Uterus (tissue), 4 donors: ENCODE data around the gene LIN52. TPM values are rescaled to one million over a fixed set of nuclear protein-coding genes. Genes with fewer than 3 reads are reported as not detected.

Experiments
- DNase-seq, 2 donors: peaks; one replicate each; pipeline ENCODE4 v3.0.0-alpha.2; 2019 to 2020
- H3K27ac ChIP-seq, 2 donors: fragments of 200-600 bp; sonication (generic); 1 replicate in 1 of 2; 2 replicates in 1 of 2; pipeline ENCODE4 v1.5.1; 2016 to 2018
- H3K27me3 ChIP-seq, 2 donors: fragments of 200-600 bp; sonication (generic); one replicate each; pipeline ENCODE4 v1.5.1; 2018 to 2019; ENCODE audit warnings: control low read depth in 1 of 2
- H3K36me3 ChIP-seq, 2 donors: fragments of 200-600 bp; sonication (generic); one replicate each; pipeline ENCODE4 v1.5.1; 2019; ENCODE audit warnings: control low read depth in 1 of 2
- H3K4me1 ChIP-seq, 2 donors: fragments of 200-600 bp; sonication (generic); one replicate each; pipeline ENCODE4 v1.5.1; 2018 to 2019; ENCODE audit warnings: control low read depth in 1 of 2
- H3K4me3 ChIP-seq, 2 donors: fragments of 200-600 bp; sonication (generic); 1 replicate in 1 of 2; 2 replicates in 1 of 2; pipeline ENCODE4 v1.5.1; 2018 to 2019; ENCODE audit warnings: mild to moderate bottlenecking in 1 of 2
- H3K9me3 ChIP-seq, 2 donors: fragments of 200-600 bp; sonication (generic); one replicate each; pipeline ENCODE4 v1.5.1; 2019; ENCODE audit warnings: control low read depth in 1 of 2
- CTCF ChIP-seq, 4 experiments: fragments of 200-600 bp in 2 of 4; fragments of 450-650 bp in 2 of 4; sonication (generic) in 2 of 4; IDR thresholded peaks; one replicate each; pipeline ENCODE4 v1.5.1; 2016 to 2019; ENCODE audit warnings: antibody characterized with exemption in 4 of 4, mild to moderate bottlenecking in 2 of 4, moderate library complexity in 1 of 4
- POLR2A ChIP-seq, 2 donors: fragments of 450-650 bp; IDR thresholded peaks; one replicate each; pipeline ENCODE4 v1.6.1; 2016; ENCODE audit warnings: antibody characterized with exemption in 2 of 2, mild to moderate bottlenecking in 1 of 2, moderate library complexity in 1 of 2
- intact Hi-C: fragments of 100-400 bp; cut with DNase I; formaldehyde crosslinking; loops from one replicate; pipeline ENCODE4 v1.15.1; 2023; ENCODE audit warnings: low total_unique reads
- small RNA-seq: library from RNA; depleted of rRNA; stranded (forward); fragments of <200 nt; gene quantifications from one replicate; pipeline ENCODE3, GENCODE V24; 2016
- total RNA-seq, 4 donors: library from RNA; depleted of rRNA in 3 of 4; stranded (reverse); fragments of >200 nt in 3 of 4; gene quantifications; one replicate each; pipeline versions ENCODE4 v1.1.0 to v1.2.4, GENCODE V29; 2014 to 2023
- donor health status: DM: yes; HTN: yes; CAD: no.

The LIN52 gene
- total RNA-seq, 4 donors from 2014 or later: 4.4 to 12.7 (median 11.7) TPM

DNA sequence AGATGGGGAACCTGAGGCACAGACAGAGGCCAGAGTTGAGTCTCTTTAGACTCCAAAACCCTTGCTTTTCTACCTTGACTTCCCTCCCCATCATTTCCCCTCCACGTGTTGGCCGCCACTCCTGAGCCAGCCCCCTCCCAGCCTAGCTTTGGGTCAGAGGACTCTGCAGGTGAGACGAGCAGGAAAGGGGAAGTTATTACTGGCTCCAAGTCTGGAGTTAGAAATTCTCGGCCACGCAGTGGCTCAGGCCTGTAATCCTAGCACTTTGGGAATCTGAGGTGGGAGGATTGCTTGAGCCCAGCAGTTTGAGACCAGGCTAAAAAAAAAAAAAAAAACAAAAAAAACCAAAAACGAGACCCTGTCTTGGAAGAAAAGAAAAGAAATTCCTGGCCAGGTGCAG lies 163.3 kb downstream of the LIN52 start:
- intact Hi-C loops: no loop called here
- peaks cover 0 to 12% of the 10 kb centered on the region in 2 donors for H3K27me3 ChIP-seq
- no peak for DNase-seq
- no peaks in the 10 kb centered on the region for H3K4me1 ChIP-seq
- H3K4me3 ChIP-seq: no peak overlapping the region
- H3K9me3 ChIP-seq: no peaks in the 10 kb centered on the region
- TF ChIP-seq POLR2A (IDR thresholded peaks at IDR 0.05) (no peak), CTCF (IDR thresholded peaks at IDR 0.05) (no peak)
- H3K36me3 ChIP-seq: no peaks in the 10 kb centered on the region
- H3K27ac ChIP-seq: no peak overlapping the region

DNA sequence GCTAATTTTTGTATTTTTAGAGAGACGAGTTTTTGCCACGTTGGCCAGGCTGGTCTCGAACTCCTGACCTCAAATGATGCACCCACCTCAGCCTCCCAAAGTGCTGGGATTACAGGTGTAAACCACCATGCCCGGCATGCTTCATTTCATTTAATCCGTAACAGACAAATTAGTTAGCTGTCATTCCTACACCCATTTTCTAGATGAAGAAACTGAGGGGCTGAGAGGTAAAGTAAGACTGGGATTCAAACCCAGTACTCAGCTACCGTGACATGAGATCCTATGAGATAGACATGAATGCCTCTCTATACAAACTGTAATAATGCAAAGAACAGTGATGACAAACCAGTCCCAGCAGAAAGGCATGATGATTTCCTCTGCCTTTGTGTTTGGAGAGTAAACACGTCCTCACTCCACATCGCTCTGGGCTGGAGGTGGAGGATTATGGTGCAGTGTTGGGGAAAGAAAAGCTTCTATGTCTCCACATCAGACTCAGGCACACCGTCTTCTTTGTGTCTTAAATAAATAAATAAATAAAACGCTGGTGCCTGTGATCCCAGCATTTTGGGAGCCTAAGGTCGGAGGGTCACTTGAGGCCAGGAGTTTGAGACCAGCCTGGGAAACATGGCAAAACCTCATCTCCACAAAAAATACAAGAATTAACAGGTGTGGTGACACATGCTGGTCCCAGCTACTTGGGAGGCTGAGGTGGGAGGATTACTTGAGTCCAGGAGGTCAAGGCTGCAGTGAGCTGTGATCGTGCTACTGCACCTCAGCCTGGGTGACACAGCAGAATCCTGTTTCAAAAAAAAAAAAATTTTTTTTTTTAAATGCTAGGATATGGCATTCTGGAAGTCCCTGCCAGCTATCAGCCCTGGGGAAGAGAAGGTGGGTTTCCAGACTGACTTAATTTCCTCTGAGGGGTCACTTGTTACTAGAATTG lies 164.9 kb downstream of the LIN52 start:
- H3K9me3 ChIP-seq: no peaks in the 10 kb centered on the region
- no peak for DNase-seq
- H3K4me1 ChIP-seq: no peaks in the 10 kb centered on the region
- H3K4me3 ChIP-seq: no peak overlapping the region
- no peak for TF ChIP-seq POLR2A (IDR thresholded peaks at IDR 0.05)
- TF ChIP-seq CTCF (IDR thresholded peaks at IDR 0.05): no peak
- intact Hi-C loops: no loop called here
- peaks cover 0 to 3% of the 10 kb centered on the region in 2 donors for H3K27me3 ChIP-seq
- no peak overlapping the region for H3K27ac ChIP-seq
- no peaks in the 10 kb centered on the region for H3K36me3 ChIP-seq

Small RNA genes lying within 50 kb of the gene (small RNA-seq; reads per million reads assigned to genes)
- not detected for gene AC006349.1
- not detected for gene RN7SL530P

Other genes starting within 250 kb of the LIN52 start
- gene PTGR2, start 233.1 kb upstream of the LIN52 start, total RNA-seq: 10 to 100 TPM in 2 of 4 donors, 1 to 10 TPM in 1, under 1 TPM in 1; 0.59 to 19.0 (median 11.0) TPM
- gene ZNF410, start 198.1 kb upstream of the LIN52 start, total RNA-seq: 10 to 100 TPM; 48.8 to 93.7 (median 58.2) TPM
- gene FAM161B, start 134.9 kb upstream of the LIN52 start, total RNA-seq: 1 to 10 TPM in 3 of 4 donors, under 1 TPM in 1; 0.29 to 10.0 (median 4.9) TPM
- 100 to 1,000 TPM in 1 of 4 donors, 10 to 100 TPM in 3; 18.5 to 103 (median 30.0) TPM for gene COQ6, start 134.7 kb upstream of the LIN52 start, total RNA-seq
- gene ENTPD5, start 65.7 kb upstream of the LIN52 start, total RNA-seq: 100 to 1,000 TPM in 1 of 4 donors, 10 to 100 TPM in 2, under 1 TPM in 1; 0.59 to 285 (median 14.0) TPM
- 10 to 100 TPM; 14.0 to 22.0 (median 15.0) TPM for gene BBOF1, start 65.6 kb upstream of the LIN52 start, total RNA-seq
- 10 to 100 TPM in 3 of 4 donors, 1 to 10 TPM in 1; 10.0 to 85.0 (median 49.5) TPM for gene ALDH6A1, start 503 bp upstream of the LIN52 start, total RNA-seq
- gene VSX2, start 154.5 kb downstream of the LIN52 start, total RNA-seq: not detected
- 10 to 100 TPM; 26.1 to 73.4 (median 49.5) TPM for gene ABCD4, start 218.0 kb downstream of the LIN52 start, total RNA-seq